ENCODE measurements around the gene CIB4.

Gene CIB4

GRCh38 chr2:26552641-26553374, 88.4 kb downstream of the CIB4 start:
- Mint-ChIP-seq H3K27ac (no peak overlapping the region), H3K27me3 (peaks cover 14% of the 10 kb centered on the region), H3K4me1 (no peaks in the 10 kb centered on the region), H3K4me3 (no peak overlapping the region), H3K36me3 (ENCODE audit: low read depth) (no peaks in the 10 kb centered on the region), H3K9me3 (no peaks in the 10 kb centered on the region)
- DNase-seq (no peak), ATAC-seq (no peak)

GRCh38 chr2:26550276-26551015, 90.7 kb downstream of the CIB4 start:
- H3K4me1 Mint-ChIP-seq = no peaks in the 10 kb centered on the region
- no peaks in the 10 kb centered on the region for H3K36me3 Mint-ChIP-seq (ENCODE audit: low read depth)
- H3K27ac Mint-ChIP-seq = no peak overlapping the region
- H3K4me3 Mint-ChIP-seq = no peak overlapping the region
- H3K27me3 Mint-ChIP-seq = peaks cover 8% of the 10 kb centered on the region
- no peak for DNase-seq
- ATAC-seq = no peak
- no peaks in the 10 kb centered on the region for H3K9me3 Mint-ChIP-seq

- Mint-ChIP-seq H3K9me3 (no peaks in the 10 kb centered on the region), H3K27ac (no peak overlapping the region), H3K36me3 (ENCODE audit: low read depth) (no peaks in the 10 kb centered on the region), H3K4me3 (no peak overlapping the region), H3K4me1 (no peaks in the 10 kb centered on the region), H3K27me3 (peaks cover 2% of the 10 kb centered on the region)
- DNase-seq = no peak
- ATAC-seq = no peak
These were observed 98.3 kb downstream of the CIB4 start for GRCh38 chr2:26542676-26543505.

- H3K4me1 Mint-ChIP-seq = no peaks in the 10 kb centered on the region
- H3K4me3 Mint-ChIP-seq = no peak overlapping the region
- DNase-seq (no peak), ATAC-seq (no peak)
- H3K27me3 Mint-ChIP-seq = peaks cover 2% of the 10 kb centered on the region
- no peak overlapping the region for H3K27ac Mint-ChIP-seq
- H3K36me3 Mint-ChIP-seq (ENCODE audit: low read depth) = no peaks in the 10 kb centered on the region
- no peaks in the 10 kb centered on the region for H3K9me3 Mint-ChIP-seq
These were observed 99.0 kb downstream of the CIB4 start for GRCh38 chr2:26542194-26542455.

GRCh38 chr2:26541401-26542193, 99.6 kb downstream of the CIB4 start:
- ATAC-seq = no peak
- Mint-ChIP-seq H3K27me3 (peaks cover 3% of the 10 kb centered on the region), H3K4me3 (no peak overlapping the region), H3K4me1 (no peaks in the 10 kb centered on the region), H3K36me3 (ENCODE audit: low read depth) (no peaks in the 10 kb centered on the region), H3K9me3 (no peaks in the 10 kb centered on the region), H3K27ac (no peak overlapping the region)
- DNase-seq = no peak

- H3K36me3 Mint-ChIP-seq (ENCODE audit: low read depth) = no peaks in the 10 kb centered on the region
- DNase-seq (no peak), ATAC-seq (no peak)
- H3K4me1 Mint-ChIP-seq = no peaks in the 10 kb centered on the region
- no peak overlapping the region for H3K27ac Mint-ChIP-seq
- peaks cover 3% of the 10 kb centered on the region for H3K27me3 Mint-ChIP-seq
- no peaks in the 10 kb centered on the region for H3K9me3 Mint-ChIP-seq
- no peak overlapping the region for H3K4me3 Mint-ChIP-seq
These were observed 100.2 kb downstream of the CIB4 start for GRCh38 chr2:26540961-26541360.

- no peaks in the 10 kb centered on the region for H3K4me1 Mint-ChIP-seq
These were observed 100.9 kb downstream of the CIB4 start for GRCh38 chr2:26540306-26540705.

GRCh38 chr2:26537826-26538475, 103.2 kb downstream of the CIB4 start:
- no peaks in the 10 kb centered on the region for H3K4me1 Mint-ChIP-seq
- H3K36me3 Mint-ChIP-seq (ENCODE audit: low read depth) = no peaks in the 10 kb centered on the region
- no peak overlapping the region for H3K4me3 Mint-ChIP-seq
- DNase-seq (no peak), ATAC-seq (no peak)
- H3K9me3 Mint-ChIP-seq = no peaks in the 10 kb centered on the region
- H3K27me3 Mint-ChIP-seq = peaks cover 3% of the 10 kb centered on the region
- H3K27ac Mint-ChIP-seq = no peak overlapping the region

More at GRCh38 chr2:26540306-26540705, 100.9 kb downstream of the CIB4 start:
- Mint-ChIP-seq H3K4me3 (no peak overlapping the region), H3K36me3 (ENCODE audit: low read depth) (no peaks in the 10 kb centered on the region), H3K27ac (no peak overlapping the region), H3K9me3 (no peaks in the 10 kb centered on the region), H3K27me3 (peaks cover 1% of the 10 kb centered on the region)
- DNase-seq (no peak), ATAC-seq (no peak)

- H3K27ac Mint-ChIP-seq = no peak overlapping the region
These were observed 103.9 kb downstream of the CIB4 start for GRCh38 chr2:26537069-26537825.

GRCh38 chr2:26536371-26537068, 104.6 kb downstream of the CIB4 start:
- H3K4me1 Mint-ChIP-seq = no peaks in the 10 kb centered on the region
- peaks cover 3% of the 10 kb centered on the region for H3K27me3 Mint-ChIP-seq
- DNase-seq = no peak
- H3K36me3 Mint-ChIP-seq (ENCODE audit: low read depth) = no peaks in the 10 kb centered on the region
- ATAC-seq = no peak
- no peak overlapping the region for H3K27ac Mint-ChIP-seq
- no peaks in the 10 kb centered on the region for H3K9me3 Mint-ChIP-seq
- H3K4me3 Mint-ChIP-seq = no peak overlapping the region

More at GRCh38 chr2:26537069-26537825, 103.9 kb downstream of the CIB4 start:
- no peaks in the 10 kb centered on the region for H3K36me3 Mint-ChIP-seq (ENCODE audit: low read depth)
- H3K27me3 Mint-ChIP-seq = peaks cover 3% of the 10 kb centered on the region
- H3K4me3 Mint-ChIP-seq = no peak overlapping the region
- DNase-seq (no peak), ATAC-seq (no peak)
- no peaks in the 10 kb centered on the region for H3K9me3 Mint-ChIP-seq
- no peaks in the 10 kb centered on the region for H3K4me1 Mint-ChIP-seq

GRCh38 chr2:26535663-26536275, 105.4 kb downstream of the CIB4 start:
- no peaks in the 10 kb centered on the region for H3K36me3 Mint-ChIP-seq (ENCODE audit: low read depth)
- DNase-seq (no peak), ATAC-seq (no peak)
- no peak overlapping the region for H3K4me3 Mint-ChIP-seq
- H3K9me3 Mint-ChIP-seq = no peaks in the 10 kb centered on the region
- H3K27me3 Mint-ChIP-seq = peaks cover 5% of the 10 kb centered on the region
- H3K4me1 Mint-ChIP-seq = no peaks in the 10 kb centered on the region
- no peak overlapping the region for H3K27ac Mint-ChIP-seq

GRCh38 chr2:26534865-26535662, 106.1 kb downstream of the CIB4 start:
- ATAC-seq (no peak), DNase-seq (no peak)
- H3K9me3 Mint-ChIP-seq = no peaks in the 10 kb centered on the region
- H3K27me3 Mint-ChIP-seq = peaks cover 8% of the 10 kb centered on the region
- H3K4me1 Mint-ChIP-seq = no peaks in the 10 kb centered on the region
- no peak overlapping the region for H3K27ac Mint-ChIP-seq
- H3K36me3 Mint-ChIP-seq (ENCODE audit: low read depth) = no peaks in the 10 kb centered on the region
- H3K4me3 Mint-ChIP-seq = no peak overlapping the region

Data from activated naive CD8-positive, alpha-beta T cell treated with anti-CD3 and anti-CD28 coated beads, Interleukin-2, amount 50 U/mL, for 24 hours (primary cell).